ENCODE measurements around the gene PVR.
A peak's percentile ranks its signal among the peaks of the same experiment; 100 is the strongest.
"Not testable (repeated sequence)": the region's sequence is repeated elsewhere in the genome, so short reads cannot be mapped to it uniquely, and the experiment has no call there.

PVR gene

GRCh38 chr19:44645407-44646048, 1.8 kb downstream of the PVR start:
- no peak for DNase-seq (ENCODE audit: low read depth in 3 of 3)

- no peak for DNase-seq (ENCODE audit: low read depth in 3 of 3)
These were observed 2.3 kb downstream of the PVR start for GRCh38 chr19:44646049-44646416.

GRCh38 chr19:44647144-44647543, 3.4 kb downstream of the PVR start:
- DNase-seq (ENCODE audit: low read depth in 3 of 3), result no peak

GRCh38 chr19:44648631-44649251, 5.0 kb downstream of the PVR start:
- DNase-seq (ENCODE audit: low read depth in 3 of 3), result no peak

DNA sequence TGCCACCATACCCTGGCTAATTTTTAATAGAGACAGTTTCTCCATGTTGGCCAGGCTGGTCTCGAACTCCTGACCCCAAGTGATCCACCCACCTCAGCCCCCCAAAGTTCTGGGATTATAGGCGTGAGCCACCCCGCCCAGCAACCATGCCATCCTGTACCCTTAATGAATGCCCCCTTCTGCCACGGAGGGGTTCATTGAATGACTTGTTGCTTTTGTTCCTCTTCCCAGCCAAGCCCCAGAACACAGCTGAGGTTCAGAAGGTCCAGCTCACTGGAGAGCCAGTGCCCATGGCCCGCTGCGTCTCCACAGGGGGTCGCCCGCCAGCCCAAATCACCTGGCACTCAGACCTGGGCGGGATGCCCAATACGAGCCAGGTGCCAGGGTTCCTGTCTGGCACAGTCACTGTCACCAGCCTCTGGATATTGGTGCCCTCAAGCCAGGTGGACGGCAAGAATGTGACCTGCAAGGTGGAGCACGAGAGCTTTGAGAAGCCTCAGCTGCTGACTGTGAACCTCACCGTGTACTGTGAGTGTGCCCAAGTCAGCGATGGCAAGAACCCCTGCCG, 6.0 kb downstream of the PVR start:
- DNase-seq (ENCODE audit: low read depth in 3 of 3), result no peak

DNA sequence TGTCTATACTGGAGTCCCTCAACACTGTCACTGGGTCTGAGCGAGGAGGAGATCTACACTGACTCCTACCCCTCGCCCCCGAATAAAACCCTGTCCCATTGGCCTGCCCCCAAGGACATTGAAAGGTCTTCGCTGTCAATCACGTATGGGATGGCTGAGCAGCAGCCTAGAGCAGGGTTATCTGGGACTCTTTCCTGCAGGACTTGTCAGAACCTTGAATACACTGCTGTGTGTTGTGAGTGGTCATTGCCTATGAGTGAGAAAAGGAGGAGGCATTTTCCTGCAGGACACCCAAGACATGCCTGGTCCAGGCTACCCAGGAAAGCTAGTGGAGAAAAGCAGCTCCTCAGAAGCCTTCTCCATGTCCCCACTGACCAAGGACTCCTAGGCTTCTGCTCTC, 9.6 kb downstream of the PVR start:
- DNase-seq (ENCODE audit: low read depth in 3 of 3), result no peak

DNA sequence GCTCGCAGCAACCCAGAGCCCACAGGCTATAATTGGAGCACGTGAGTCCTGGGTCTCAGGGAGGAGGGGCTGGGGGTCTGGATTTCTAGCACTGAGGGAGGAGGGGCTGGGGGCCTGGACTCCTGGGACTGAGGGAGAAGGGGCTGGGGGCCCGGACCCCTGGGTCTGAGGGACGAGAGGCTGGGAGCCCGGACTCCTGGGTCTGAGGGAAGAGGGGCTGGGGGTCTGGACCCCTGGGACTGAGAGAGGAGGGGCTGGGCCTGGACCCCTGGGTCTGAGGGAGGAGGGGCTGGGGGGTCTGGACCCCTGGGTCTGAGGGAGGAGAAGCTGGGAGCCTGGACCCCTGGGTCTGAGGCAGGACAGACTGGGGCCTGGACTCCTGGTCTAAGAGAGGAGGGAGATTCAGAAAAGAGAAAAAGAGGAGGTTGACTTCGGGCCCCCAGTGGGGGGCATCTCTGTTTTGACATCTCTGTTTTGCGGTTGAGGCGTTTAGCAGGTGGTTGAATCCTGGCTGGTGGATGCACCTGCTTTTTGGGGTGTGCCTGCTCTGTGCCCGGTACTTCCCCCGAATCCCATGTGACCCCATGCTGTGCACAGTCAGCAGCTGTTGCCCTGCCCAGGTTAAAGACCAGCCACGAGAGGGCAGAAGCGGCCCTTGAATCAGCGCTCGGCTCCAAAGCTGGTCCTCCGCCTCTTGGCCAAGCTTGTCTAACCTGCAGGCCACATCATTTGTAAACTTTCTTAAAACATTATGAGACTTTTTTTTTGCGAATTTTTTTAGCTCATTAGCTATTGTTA, 10.5 kb downstream of the PVR start:
- peak; percentile 49 to 70 (median 63) for DNase-seq (ENCODE audit: low read depth in 3 of 3)

GRCh38 chr19:44657211-44657921, 13.7 kb downstream of the PVR start:
- peak; percentile 47 to 56 (median 53) for DNase-seq (ENCODE audit: low read depth in 3 of 3)

GRCh38 chr19:44658069-44658733, 14.5 kb downstream of the PVR start:
- no peak for DNase-seq (ENCODE audit: low read depth in 3 of 3)

- DNase-seq (ENCODE audit: low read depth in 3 of 3), result no peak
These were observed 16.4 kb downstream of the PVR start for GRCh38 chr19:44660081-44660480.

GRCh38 chr19:44661205-44661604, 17.5 kb downstream of the PVR start:
- DNase-seq (ENCODE audit: low read depth in 3 of 3), result no peak

GRCh38 chr19:44661904-44662303, 18.2 kb downstream of the PVR start:
- no peak for DNase-seq (ENCODE audit: low read depth in 3 of 3)

- DNase-seq (ENCODE audit: low read depth in 3 of 3), result no peak
These were observed 19.1 kb downstream of the PVR start for GRCh38 chr19:44662691-44663385.

GRCh38 chr19:44663996-44664395, 20.3 kb downstream of the PVR start:
- no peak for DNase-seq (ENCODE audit: low read depth in 3 of 3)

DNA sequence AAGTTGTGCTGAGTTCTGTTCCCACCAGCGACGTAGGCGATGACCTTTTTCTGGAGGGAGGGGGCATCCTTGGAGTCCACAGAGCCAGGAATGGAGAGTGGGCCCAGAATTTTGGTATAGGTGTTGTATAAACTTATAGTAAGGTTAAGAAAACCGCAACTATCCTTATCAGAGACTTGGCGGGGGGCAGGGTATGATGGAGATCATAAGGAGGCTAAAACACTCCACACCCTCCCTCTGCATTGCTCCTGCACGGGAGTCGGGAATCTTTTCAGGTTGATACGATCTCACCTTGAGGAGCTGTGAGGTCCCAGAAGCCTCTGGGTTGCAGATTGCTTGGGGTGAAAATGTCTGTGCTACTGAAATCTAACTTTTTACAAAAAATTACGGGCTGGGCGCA, 21.3 kb downstream of the PVR start:
- no peak for DNase-seq (ENCODE audit: low read depth in 3 of 3)

GRCh38 chr19:44666852-44667556, 23.3 kb downstream of the PVR start:
- no peak for DNase-seq (ENCODE audit: low read depth in 3 of 3)

GRCh38 chr19:44668985-44669764, 25.5 kb downstream of the PVR start:
- DNase-seq (ENCODE audit: low read depth in 3 of 3), result no peak

GRCh38 chr19:44670027-44670426, 26.3 kb downstream of the PVR start:
- DNase-seq (ENCODE audit: low read depth in 3 of 3), result not testable (repeated sequence)

DNA sequence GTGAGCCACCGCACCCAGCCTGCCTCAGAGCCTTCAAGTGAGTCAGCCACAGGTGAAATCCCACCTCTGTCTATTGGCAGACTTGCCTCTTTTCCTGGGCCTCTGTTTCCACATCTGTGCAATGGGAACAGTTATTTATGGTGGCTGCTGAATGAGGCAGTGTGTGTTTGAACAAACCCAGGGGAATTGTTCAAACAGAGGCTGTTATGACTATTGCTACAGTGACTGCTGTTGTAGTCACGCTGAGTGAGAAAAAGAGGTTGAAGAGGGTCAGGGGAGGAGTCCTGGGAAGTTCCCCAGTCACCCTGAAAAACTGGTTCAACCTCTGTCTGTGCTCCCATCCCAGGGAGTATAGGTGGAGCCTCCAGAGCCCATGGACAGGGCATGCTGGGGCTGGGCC, 27.7 kb downstream of the PVR start, which contains the start of gene CEACAM19:
CEACAM19 (plus strand) TSS at position 83 of the 400 bp plus-strand sequence. CDS start 450 bp downstream, outside the sequence.
- DNase-seq (ENCODE audit: low read depth in 3 of 3), result no peak
